ENCODE data around the gene ANKUB1.

GRCh38 chr3:149765762-149766334, 26.5 kb downstream of the ANKUB1 start:
- TF ChIP-seq CTCF (IDR thresholded peaks at IDR 0.05), result peak; percentile 66; the same call in 1 of the 2 replicates
- no peak for TF ChIP-seq REST (IDR thresholded peaks at IDR 0.05; ENCODE audit: insufficient read depth in 1 of 2, low read depth in 2 of 2, low read length in 1 of 2)

Data from Panc1 (cell line).